GM19463 (cell line): ENCODE data around the gene ABCD2.
"Not testable (repeated sequence)": the region's sequence is repeated elsewhere in the genome, so short reads cannot be mapped to it uniquely, and the experiment has no call there.

ENCODE experiments used
- ATAC-seq: cut with Tn5 transposase; IDR thresholded peaks from one replicate; pipeline ENCODE4 v1.9.1; 2021; ENCODE audit warnings: mild to moderate bottlenecking, moderate library complexity; ENCODE audit not compliant: unreplicated experiment

ABCD2 gene

GRCh38 chr12:39544211-39544610 lies 75.4 kb downstream of the ABCD2 start:
- ATAC-seq: not testable (repeated sequence)

DNA sequence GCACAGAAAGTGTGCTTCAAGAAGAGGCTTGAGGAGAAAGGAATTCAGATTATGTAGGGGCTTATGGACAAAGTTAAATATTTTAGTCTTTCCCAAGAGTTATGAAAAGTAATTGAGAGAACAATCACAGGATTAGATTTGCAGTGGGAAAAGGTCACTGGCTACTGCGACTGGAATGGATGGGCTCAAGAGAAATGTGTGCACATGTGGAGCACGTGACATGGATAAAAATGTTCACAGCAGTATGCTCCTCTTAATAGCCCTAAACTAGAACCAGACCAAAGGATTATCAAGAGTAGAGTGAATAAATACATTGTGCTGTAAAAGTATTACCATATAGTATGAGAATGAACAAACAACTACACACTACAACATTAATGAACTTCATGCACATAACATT lies 78.1 kb downstream of the ABCD2 start:
- no peak for ATAC-seq

- no peak for ATAC-seq
Observed at GRCh38 chr12:39538679-39539104, 80.9 kb downstream of the ABCD2 start.

DNA sequence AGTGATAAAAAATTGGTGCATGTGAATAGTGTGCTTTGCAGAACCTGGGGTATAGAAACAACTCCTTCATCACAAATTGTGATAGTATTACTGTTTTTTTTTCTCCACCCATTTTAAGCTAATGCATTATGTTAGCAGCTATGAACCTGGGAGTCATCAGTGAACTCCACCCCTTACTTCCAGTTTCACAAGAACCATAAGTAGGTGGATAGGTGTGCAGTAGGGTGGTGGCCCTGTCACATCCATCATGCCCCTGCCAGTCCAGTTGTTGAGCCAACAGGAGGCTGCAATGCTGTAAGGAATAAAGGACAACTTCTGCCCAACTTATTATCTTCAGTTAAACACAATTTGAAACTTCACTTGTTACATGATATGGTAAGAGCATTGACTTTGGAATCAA lies 85.7 kb downstream of the ABCD2 start:
- ATAC-seq: no peak

- ATAC-seq: no peak
Observed at GRCh38 chr12:39532448-39532847, 87.2 kb downstream of the ABCD2 start.

DNA sequence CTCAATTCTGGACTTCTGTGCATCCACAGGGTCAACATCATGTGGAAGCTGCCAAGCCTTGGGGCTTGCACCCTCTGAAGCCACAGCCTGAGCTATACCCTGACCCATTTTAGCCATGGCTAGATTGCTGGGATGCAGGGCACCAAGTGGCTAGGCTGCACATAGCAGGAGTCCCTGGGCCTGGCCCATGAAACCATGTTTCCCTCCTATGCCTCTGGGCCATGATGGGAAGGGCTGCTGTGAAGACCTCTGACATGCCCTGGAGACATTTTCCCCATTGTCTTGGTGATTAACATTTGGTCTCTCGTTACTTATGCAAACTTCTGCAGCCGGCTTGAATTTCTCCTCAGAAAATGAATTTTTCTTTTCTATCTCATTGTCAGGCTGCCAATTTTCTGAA lies 92.6 kb downstream of the ABCD2 start:
- ATAC-seq: no peak

GRCh38 chr12:39522167-39522566 lies 97.4 kb downstream of the ABCD2 start:
- ATAC-seq: not testable (repeated sequence)

- no peak for ATAC-seq
Observed at GRCh38 chr12:39510001-39510400, 109.6 kb downstream of the ABCD2 start.

- ATAC-seq: no peak
Observed at GRCh38 chr12:39505554-39505953, 114.0 kb downstream of the ABCD2 start.

GRCh38 chr12:39505023-39505422 lies 114.6 kb downstream of the ABCD2 start:
- no peak for ATAC-seq

- no peak for ATAC-seq
Observed at GRCh38 chr12:39503439-39503838, 116.2 kb downstream of the ABCD2 start.

GRCh38 chr12:39502726-39503125 lies 116.9 kb downstream of the ABCD2 start:
- no peak for ATAC-seq
